MM.1S (cell line): Measurements from ENCODE around the gene LYL1.

Experiments
- DNase-seq: peaks from one replicate; pipeline ENCODE4 v3.0.0-alpha.2; 2015
- H2AFZ ChIP-seq: fragments of 300-600 bp; sonication (generic); 2 replicates; pipeline ENCODE4 v1.6.0; 2016; ENCODE audit warnings: antibody characterized with exemption, low read length
- H3F3A ChIP-seq: fragments of 300-600 bp; sonication (generic); 2 replicates; pipeline ENCODE4 v1.6.1; 2016; ENCODE audit warnings: mild to moderate bottlenecking, antibody characterized with exemption, low read length, moderate library complexity, mixed read lengths; ENCODE audit not compliant: insufficient read depth
- H3K27ac ChIP-seq: fragments of 300-600 bp; sonication (generic); 2 replicates; pipeline ENCODE4 v1.5.1; 2016; ENCODE audit warnings: mild to moderate bottlenecking, low read length
- H3K27me3 ChIP-seq: fragments of 300-600 bp; sonication (generic); replicated peaks from 2 replicates; pipeline ENCODE4 v1.6.0; 2016; ENCODE audit warnings: low read length; ENCODE audit not compliant: insufficient read depth
- H3K36me3 ChIP-seq: fragments of 300-600 bp; sonication (generic); replicated peaks from 2 replicates; pipeline ENCODE4 v1.6.1; 2016; ENCODE audit warnings: mild to moderate bottlenecking, low read length, mixed read lengths; ENCODE audit not compliant: insufficient read depth
- H3K4me1 ChIP-seq: fragments of 300-600 bp; sonication (generic); 2 replicates; pipeline ENCODE4 v1.6.1; 2016; ENCODE audit warnings: low read length, mixed read lengths
- H3K4me2 ChIP-seq: fragments of 300-600 bp; sonication (generic); 2 replicates; pipeline ENCODE4 v1.6.0; 2016; ENCODE audit warnings: low read depth, low read length
- H3K4me3 ChIP-seq: fragments of 300-600 bp; sonication (generic); 2 replicates; pipeline ENCODE4 v1.5.1; 2016; ENCODE audit warnings: low read length, mixed read lengths
- H3K79me2 ChIP-seq: fragments of 300-600 bp; sonication (generic); 2 replicates; pipeline ENCODE4 v1.6.1; 2016; ENCODE audit warnings: mixed run types, low read length, mixed read lengths
- H3K9ac ChIP-seq: fragments of 300-600 bp; sonication (generic); 2 replicates; pipeline ENCODE4 v1.6.1; 2016; ENCODE audit warnings: low read length, mixed read lengths
- H3K9me2 ChIP-seq: fragments of 300-600 bp; sonication (generic); replicated peaks from 2 replicates; pipeline ENCODE4 v1.6.1; 2016; ENCODE audit warnings: mild to moderate bottlenecking, low read length, mixed read lengths; ENCODE audit not compliant: insufficient read depth
- H3K9me3 ChIP-seq: fragments of 300-600 bp; sonication (generic); replicated peaks from 2 replicates; pipeline ENCODE4 v1.6.1; 2016; ENCODE audit warnings: mild to moderate bottlenecking, low read length, mixed read lengths; ENCODE audit not compliant: insufficient read depth
- H4K20me1 ChIP-seq: fragments of 300-600 bp; sonication (generic); 2 replicates; pipeline ENCODE4 v1.6.1; 2016; ENCODE audit warnings: mild to moderate bottlenecking, low read length, moderate library complexity, mixed read lengths; ENCODE audit not compliant: insufficient read depth
- EZH2 ChIP-seq: fragments of 300-600 bp; sonication (generic); optimal IDR thresholded peaks from 2 replicates; pipeline ENCODE3; 2017; ENCODE audit warnings: low read depth, mild to moderate bottlenecking, antibody characterized with exemption, low read length, mixed read lengths
- EZH2phosphoT487 ChIP-seq: fragments of 300-600 bp; sonication (generic); IDR thresholded peaks from 2 replicates; pipeline ENCODE4 v1.6.1; 2018; ENCODE audit warnings: antibody characterized with exemption, low read length
- TF ChIP-seq, protein P1 (sequence below): fragments of 300-600 bp; sonication (generic); IDR thresholded peaks from 2 replicates; pipeline ENCODE4 v1.5.1; 2016; ENCODE audit warnings: antibody characterized with exemption, low read length, mixed read lengths

LYL1 gene

DNA sequence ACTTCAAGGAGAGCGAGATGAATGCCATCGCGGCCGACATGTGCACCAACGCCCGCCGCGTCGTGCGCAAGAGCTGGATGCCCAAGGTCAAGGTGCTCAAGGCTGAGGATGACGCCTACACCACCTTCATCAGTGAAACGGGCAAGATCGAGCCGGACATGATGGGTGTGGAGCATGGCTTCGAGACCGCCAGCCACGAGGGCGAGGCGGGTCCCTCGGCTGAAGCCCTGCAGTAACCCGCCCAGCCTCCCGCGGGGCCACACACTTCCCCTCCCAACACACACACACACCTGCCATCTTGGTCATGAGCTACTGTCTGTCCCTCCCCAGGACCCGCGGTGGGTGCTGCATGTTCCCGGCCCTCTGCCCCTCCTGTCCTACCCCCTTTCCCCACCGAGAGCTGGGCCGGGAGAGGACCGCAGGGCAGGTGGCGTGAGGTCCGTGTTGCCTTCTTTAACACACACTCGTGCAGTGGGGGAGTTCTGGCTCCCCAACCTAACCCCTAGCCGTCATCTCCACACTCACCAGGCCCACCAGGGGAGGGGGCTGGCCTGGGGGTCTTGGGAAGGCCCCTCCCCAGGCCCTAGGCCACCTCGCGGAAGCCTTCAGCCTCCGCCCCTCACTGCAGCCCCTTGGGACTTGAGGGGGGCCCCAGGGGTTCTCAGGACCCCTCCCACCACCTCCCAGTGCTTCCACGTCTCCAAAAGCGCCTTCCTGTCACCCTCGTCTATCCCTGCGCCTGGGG is 35.7 kb upstream of the LYL1 start:
- Histone ChIP-seq H3K4me1 (no peaks in the 10 kb centered on the region), H3K9me3 (no peaks in the 10 kb centered on the region), H3F3A (no peaks in the 10 kb centered on the region), H3K27ac (no peak overlapping the region), H2AFZ (no peak overlapping the region), H3K36me3 (0 out of 2 replicates have a peak, but pooled peaks cover 7% of the 10 kb centered on the region), H3K9me2 (no peaks in the 10 kb centered on the region), H3K4me2 (no peak overlapping the region), H3K27me3 (no peaks in the 10 kb centered on the region), H3K79me2 (peaks cover 13% of the 10 kb centered on the region), H4K20me1 (no peaks in the 10 kb centered on the region), H3K4me3 (no peak overlapping the region), H3K9ac (no peak overlapping the region)
- DNase-seq: no peak
- no peak for TF ChIP-seq EZH2phosphoT487
- TF ChIP-seq, protein P1, sequence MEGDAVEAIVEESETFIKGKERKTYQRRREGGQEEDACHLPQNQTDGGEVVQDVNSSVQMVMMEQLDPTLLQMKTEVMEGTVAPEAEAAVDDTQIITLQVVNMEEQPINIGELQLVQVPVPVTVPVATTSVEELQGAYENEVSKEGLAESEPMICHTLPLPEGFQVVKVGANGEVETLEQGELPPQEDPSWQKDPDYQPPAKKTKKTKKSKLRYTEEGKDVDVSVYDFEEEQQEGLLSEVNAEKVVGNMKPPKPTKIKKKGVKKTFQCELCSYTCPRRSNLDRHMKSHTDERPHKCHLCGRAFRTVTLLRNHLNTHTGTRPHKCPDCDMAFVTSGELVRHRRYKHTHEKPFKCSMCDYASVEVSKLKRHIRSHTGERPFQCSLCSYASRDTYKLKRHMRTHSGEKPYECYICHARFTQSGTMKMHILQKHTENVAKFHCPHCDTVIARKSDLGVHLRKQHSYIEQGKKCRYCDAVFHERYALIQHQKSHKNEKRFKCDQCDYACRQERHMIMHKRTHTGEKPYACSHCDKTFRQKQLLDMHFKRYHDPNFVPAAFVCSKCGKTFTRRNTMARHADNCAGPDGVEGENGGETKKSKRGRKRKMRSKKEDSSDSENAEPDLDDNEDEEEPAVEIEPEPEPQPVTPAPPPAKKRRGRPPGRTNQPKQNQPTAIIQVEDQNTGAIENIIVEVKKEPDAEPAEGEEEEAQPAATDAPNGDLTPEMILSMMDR: no peak
- no peak for TF ChIP-seq EZH2

DNA sequence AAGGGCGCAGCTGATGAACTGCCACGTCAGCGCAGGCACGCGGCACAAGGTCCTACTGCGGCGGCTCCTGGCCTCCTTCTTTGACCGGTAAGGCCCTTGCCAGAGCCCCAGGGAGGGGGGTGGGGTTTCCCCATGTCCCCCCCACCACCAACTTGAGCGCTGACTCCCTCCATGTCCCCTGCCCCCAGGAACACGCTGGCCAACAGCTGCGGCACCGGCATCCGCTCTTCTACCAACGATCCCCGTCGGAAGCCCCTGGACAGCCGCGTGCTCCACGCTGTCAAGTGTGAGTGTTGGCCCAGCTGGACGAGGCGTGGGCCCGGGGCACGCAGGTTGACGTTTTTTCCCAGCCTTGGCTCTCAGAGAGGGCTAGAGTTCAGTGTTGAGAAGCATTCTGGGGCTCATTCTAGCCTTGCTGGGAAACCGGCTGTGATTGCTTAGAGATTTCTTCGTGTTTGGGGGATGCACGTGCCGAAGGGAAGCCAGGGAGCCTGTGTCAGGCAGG is 34.7 kb upstream of the LYL1 start:
- Histone ChIP-seq H3K4me3 (no peak overlapping the region), H3K36me3 (0 out of 2 replicates have a peak, but pooled peaks cover 7% of the 10 kb centered on the region), H3K79me2 (peaks cover 20% of the 10 kb centered on the region), H3K9ac (no peak overlapping the region), H4K20me1 (no peaks in the 10 kb centered on the region), H3K9me2 (no peaks in the 10 kb centered on the region), H3K27ac (no peak overlapping the region), H3K4me2 (no peak overlapping the region), H3K27me3 (no peaks in the 10 kb centered on the region), H3K4me1 (no peaks in the 10 kb centered on the region), H3F3A (no peaks in the 10 kb centered on the region), H3K9me3 (no peaks in the 10 kb centered on the region), H2AFZ (no peak overlapping the region)
- TF ChIP-seq EZH2 (no peak), EZH2phosphoT487 (no peak)
- TF ChIP-seq, protein P1: no peak
- DNase-seq: no peak

DNA sequence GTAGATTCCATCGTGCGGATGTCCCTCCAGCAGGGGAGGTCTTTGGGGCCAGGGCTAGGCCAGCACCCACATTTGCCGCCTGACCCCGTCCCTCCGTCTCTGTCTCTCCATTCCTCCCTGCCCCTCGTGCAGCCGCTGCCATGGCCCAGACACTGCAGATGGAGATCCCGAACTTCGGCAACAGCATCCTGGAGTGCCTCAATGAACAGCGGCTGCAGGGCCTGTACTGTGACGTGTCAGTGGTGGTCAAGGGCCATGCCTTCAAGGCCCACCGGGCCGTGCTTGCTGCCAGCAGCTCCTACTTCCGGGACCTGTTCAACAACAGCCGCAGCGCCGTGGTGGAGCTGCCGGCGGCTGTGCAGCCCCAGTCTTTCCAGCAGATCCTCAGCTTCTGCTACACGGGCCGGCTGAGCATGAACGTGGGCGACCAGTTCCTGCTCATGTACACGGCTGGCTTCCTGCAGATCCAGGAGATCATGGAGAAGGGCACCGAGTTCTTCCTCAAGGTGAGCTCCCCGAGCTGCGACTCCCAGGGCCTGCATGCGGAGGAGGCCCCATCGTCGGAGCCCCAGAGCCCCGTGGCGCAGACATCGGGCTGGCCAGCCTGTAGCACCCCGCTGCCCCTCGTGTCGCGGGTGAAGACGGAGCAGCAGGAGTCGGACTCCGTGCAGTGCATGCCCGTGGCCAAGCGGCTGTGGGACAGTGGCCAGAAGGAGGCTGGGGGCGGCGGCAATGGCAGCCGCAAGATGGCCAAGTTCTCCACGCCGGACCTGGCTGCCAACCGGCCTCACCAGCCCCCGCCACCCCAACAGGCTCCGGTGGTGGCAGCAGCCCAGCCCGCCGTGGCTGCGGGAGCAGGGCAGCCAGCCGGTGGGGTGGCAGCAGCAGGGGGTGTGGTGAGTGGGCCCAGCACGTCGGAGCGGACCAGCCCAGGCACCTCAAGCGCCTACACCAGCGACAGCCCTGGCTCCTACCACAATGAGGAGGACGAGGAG is 32.7 kb upstream of the LYL1 start:
- TF ChIP-seq EZH2phosphoT487: no peak
- TF ChIP-seq EZH2: no peak
- TF ChIP-seq, protein P1: no peak
- Histone ChIP-seq H3K4me1 (no peaks in the 10 kb centered on the region), H3K4me3 (no peak overlapping the region), H3F3A (no peaks in the 10 kb centered on the region), H3K79me2 (peaks cover 30% of the 10 kb centered on the region), H3K9me2 (no peaks in the 10 kb centered on the region), H4K20me1 (no peaks in the 10 kb centered on the region), H3K27me3 (no peaks in the 10 kb centered on the region), H3K27ac (no peak overlapping the region), H3K36me3 (0 out of 2 replicates have a peak, but pooled peaks cover 7% of the 10 kb centered on the region), H3K4me2 (no peak overlapping the region), H3K9ac (no peak overlapping the region), H3K9me3 (no peaks in the 10 kb centered on the region), H2AFZ (no peak overlapping the region)
- DNase-seq: no peak
